ENCODE data around the gene RRAGD. TPM values are rescaled to one million over a fixed set of nuclear protein-coding genes. Genes with fewer than 3 reads are reported as not detected.

Gene RRAGD, protein sequence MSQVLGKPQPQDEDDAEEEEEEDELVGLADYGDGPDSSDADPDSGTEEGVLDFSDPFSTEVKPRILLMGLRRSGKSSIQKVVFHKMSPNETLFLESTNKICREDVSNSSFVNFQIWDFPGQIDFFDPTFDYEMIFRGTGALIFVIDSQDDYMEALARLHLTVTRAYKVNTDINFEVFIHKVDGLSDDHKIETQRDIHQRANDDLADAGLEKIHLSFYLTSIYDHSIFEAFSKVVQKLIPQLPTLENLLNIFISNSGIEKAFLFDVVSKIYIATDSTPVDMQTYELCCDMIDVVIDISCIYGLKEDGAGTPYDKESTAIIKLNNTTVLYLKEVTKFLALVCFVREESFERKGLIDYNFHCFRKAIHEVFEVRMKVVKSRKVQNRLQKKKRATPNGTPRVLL
- total RNA-seq = 100 to 1,000 TPM in 2 of 4 donors, 10 to 100 TPM in 2; 53.6 to 173 (median 106) TPM

DNA sequence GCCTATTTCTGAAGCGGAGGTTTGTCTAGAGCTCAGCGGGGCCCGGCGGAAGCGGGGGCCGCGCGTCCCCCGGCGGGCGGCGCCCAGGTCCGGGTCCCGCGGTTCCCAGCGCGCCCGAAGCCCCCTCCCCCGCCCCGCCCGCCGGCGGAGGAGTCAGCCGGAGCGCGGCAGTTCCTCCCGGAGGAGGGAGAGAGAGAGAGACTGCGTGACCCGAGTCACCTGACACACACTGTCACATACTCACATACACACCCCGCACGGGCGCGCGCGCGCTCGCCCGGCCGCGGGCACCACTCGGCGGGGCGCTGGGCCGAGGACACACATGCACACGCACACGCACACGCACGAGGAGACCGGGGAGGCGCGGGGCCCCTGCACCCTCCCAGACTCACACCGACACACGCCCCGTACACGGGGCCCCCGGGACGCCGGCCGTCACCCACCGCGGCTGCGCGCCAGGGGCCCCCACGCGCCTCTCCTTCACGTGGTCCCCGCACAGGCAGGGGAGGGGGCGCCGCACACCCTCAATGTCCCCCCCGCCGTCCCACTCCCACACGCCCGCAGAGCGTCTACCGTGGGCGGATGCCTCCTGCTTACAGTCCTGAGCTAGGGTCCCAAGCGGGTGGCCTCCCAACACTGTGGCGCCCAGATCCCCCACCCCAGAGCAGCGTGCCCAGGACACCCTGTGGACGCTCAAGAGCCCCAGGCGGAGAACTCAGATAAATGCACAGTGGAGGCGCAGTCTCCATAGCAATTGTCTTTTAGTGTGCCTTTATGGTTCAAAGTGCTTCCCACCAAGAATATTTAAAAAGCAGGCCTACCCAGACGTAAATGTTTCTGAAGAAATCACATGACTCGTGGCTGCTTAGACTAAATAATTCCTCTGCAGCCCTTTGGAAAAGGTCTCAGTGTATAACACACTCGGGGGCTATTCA is at the start of gene RRAGD:
TSS of gene RRAGD (minus strand) at position 203 of the 935 bp plus-strand sequence. CDS start 280 bp downstream, outside the sequence.
- peak within 1 kb of the TSS; percentile 89 to 97 (median 93) for H3K4me3 ChIP-seq
- no peaks in the 10 kb centered on the region for H3K9me3 ChIP-seq
- DNase-seq = peak; percentile 82 to 91
- TF ChIP-seq POLR2A (IDR thresholded peaks at IDR 0.05) = peak; percentile 93 to 95
- TF ChIP-seq, protein P1, sequence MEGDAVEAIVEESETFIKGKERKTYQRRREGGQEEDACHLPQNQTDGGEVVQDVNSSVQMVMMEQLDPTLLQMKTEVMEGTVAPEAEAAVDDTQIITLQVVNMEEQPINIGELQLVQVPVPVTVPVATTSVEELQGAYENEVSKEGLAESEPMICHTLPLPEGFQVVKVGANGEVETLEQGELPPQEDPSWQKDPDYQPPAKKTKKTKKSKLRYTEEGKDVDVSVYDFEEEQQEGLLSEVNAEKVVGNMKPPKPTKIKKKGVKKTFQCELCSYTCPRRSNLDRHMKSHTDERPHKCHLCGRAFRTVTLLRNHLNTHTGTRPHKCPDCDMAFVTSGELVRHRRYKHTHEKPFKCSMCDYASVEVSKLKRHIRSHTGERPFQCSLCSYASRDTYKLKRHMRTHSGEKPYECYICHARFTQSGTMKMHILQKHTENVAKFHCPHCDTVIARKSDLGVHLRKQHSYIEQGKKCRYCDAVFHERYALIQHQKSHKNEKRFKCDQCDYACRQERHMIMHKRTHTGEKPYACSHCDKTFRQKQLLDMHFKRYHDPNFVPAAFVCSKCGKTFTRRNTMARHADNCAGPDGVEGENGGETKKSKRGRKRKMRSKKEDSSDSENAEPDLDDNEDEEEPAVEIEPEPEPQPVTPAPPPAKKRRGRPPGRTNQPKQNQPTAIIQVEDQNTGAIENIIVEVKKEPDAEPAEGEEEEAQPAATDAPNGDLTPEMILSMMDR (IDR thresholded peaks at IDR 0.05 in 4 of 5, conservative IDR thresholded peaks at IDR 0.05 in 1 of 5) = peak in 3 of 5 experiments; percentile 20 to 47 (median 22)
- no peaks in the 10 kb centered on the region for H3K36me3 ChIP-seq
- peaks cover 36 to 37% of the 10 kb centered on the region in 2 donors for H3K4me1 ChIP-seq
- ATAC-seq = peak; percentile 85 to 91
- no peaks in the 10 kb centered on the region for H3K27me3 ChIP-seq
- intact Hi-C loops (cut with DNase I; ENCODE audit: low total_unique reads) (loop anchor here (1.0 to 10.0 kb wide), 4 partner anchors 40 to 1062 kb away; no protein-coding TSS in a partner anchor), in situ Hi-C loops (cut with MboI; ENCODE audit: low sequenced_read_pairs in 4 of 4) (no loop called here)
- peak within 1 kb of the TSS; percentile 98 to 99 (median 99) for H3K27ac ChIP-seq

DNA sequence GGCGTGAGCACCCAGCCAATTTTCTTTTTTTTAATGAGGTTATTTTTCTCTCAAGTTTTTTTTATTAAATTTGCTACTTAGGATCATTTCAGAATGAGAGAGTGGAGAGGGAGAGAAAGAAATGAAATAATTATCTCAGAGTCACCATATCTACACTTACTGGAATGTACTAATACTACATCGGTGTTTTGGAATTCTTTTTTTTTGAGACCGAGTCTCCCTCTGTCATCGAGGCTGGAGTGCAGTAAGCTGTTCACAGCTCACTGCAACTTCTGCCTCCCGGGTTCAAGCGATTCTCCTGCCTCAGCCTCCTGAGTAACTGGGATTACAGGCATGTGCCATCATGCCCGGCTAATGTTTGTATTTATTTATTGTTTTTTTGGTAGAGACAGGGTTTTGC is 48.6 kb upstream of the RRAGD start:
- H3K9me3 ChIP-seq = no peaks in the 10 kb centered on the region
- no peak for ATAC-seq
- in situ Hi-C loops (cut with MboI; ENCODE audit: low sequenced_read_pairs in 4 of 4) = no loop called here
- no peaks in the 10 kb centered on the region for H3K27me3 ChIP-seq
- no peaks in the 10 kb centered on the region for H3K4me1 ChIP-seq
- intact Hi-C loops (cut with DNase I; ENCODE audit: low total_unique reads) = no loop called here
- TF ChIP-seq POLR2A (IDR thresholded peaks at IDR 0.05) = no peak
- TF ChIP-seq, protein P1 (IDR thresholded peaks at IDR 0.05 in 4 of 5, conservative IDR thresholded peaks at IDR 0.05 in 1 of 5) = no peak
- DNase-seq = no peak
- no peak overlapping the region for H3K4me3 ChIP-seq
- H3K36me3 ChIP-seq = no peaks in the 10 kb centered on the region
- no peak overlapping the region for H3K27ac ChIP-seq

DNA sequence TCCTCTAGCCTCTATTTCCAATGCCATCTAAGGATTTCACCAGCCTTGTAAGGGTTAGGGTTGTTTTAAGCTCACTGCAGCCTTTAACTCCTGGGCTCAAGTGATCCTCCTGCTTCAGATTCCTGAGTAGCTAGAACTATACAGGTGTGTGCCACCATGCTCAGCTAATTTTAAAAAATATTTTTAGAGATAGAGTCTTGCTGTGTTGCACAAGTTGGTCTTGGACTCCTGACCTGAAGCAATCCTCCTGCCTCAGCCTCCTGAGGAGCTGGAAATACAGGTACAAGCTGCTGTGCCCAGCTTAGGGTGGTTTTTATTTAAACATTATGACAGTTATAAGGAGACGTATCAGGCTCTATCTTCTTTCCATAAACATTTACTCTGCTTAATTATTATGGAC is 47.4 kb upstream of the RRAGD start:
- TF ChIP-seq, protein P1 (IDR thresholded peaks at IDR 0.05 in 4 of 5, conservative IDR thresholded peaks at IDR 0.05 in 1 of 5) = no peak
- no peak for TF ChIP-seq POLR2A (IDR thresholded peaks at IDR 0.05)
- H3K4me1 ChIP-seq = no peaks in the 10 kb centered on the region
- no peak overlapping the region for H3K27ac ChIP-seq
- H3K36me3 ChIP-seq = no peaks in the 10 kb centered on the region
- H3K27me3 ChIP-seq = no peaks in the 10 kb centered on the region
- no peak for DNase-seq
- intact Hi-C loops (cut with DNase I; ENCODE audit: low total_unique reads) (no loop called here), in situ Hi-C loops (cut with MboI; ENCODE audit: low sequenced_read_pairs in 4 of 4) (no loop called here)
- no peak overlapping the region for H3K4me3 ChIP-seq
- ATAC-seq = no peak
- H3K9me3 ChIP-seq = no peaks in the 10 kb centered on the region

DNA sequence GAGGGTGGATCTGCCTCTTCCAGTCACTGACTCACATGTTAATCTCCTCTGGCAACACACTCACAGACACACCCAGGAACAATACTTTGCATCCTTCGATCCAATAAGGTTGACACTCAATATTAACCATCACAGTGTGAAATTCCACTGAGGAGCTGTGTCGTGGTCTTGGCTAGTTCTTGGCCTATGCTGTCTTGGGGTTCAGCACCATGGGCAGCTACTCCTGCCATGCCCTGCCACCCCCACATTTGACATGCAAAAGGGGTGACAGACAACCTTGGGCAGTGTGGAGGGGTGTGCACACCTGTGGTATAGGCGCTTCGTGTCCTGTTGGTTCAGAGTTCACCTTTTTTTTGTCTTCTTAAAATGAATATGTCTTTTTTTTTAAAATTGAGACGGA is 46.6 kb upstream of the RRAGD start:
- intact Hi-C loops (cut with DNase I; ENCODE audit: low total_unique reads) = no loop called here
- Histone ChIP-seq H3K9me3 (no peaks in the 10 kb centered on the region), H3K27me3 (no peaks in the 10 kb centered on the region), H3K4me3 (no peak overlapping the region), H3K27ac (no peak overlapping the region), H3K4me1 (no peaks in the 10 kb centered on the region), H3K36me3 (no peaks in the 10 kb centered on the region)
- DNase-seq (no peak), ATAC-seq (no peak)
- TF ChIP-seq, protein P1 (IDR thresholded peaks at IDR 0.05 in 4 of 5, conservative IDR thresholded peaks at IDR 0.05 in 1 of 5) = no peak
- TF ChIP-seq POLR2A (IDR thresholded peaks at IDR 0.05) = no peak
- in situ Hi-C loops (cut with MboI; ENCODE audit: low sequenced_read_pairs in 4 of 4) = no loop called here
